Naive thymus-derived CD4-positive, alpha-beta T cell (primary cell): ENCODE measurements around the gene SGMS1. TPM values are rescaled to one million over a fixed set of nuclear protein-coding genes. Genes with fewer than 3 reads are reported as not detected.

Experiments
- ATAC-seq: fragments of 150-1000 bp; cut with Tn5 transposase; 2 replicates; pipeline ENCODE4 v1.10.0; 2021; ENCODE audit warnings: mild to moderate bottlenecking, moderate library complexity
- CTCF ChIA-PET: fragments of 350-600 bp; sonication (Branson Sonifier 250); formaldehyde crosslinking; loops from one replicate; lab custom pipeline; 2021; ENCODE audit warnings: antibody characterized with exemption; lab: Charles Lee
- POLR2A ChIA-PET: fragments of 350-600 bp; sonication (Branson Sonifier 250); formaldehyde crosslinking; loops from one replicate; lab custom pipeline; 2021; ENCODE audit warnings: antibody characterized with exemption, inconsistent platforms; lab: Charles Lee
- DNase-seq, 9 donors: peaks; one replicate each; pipeline versions ENCODE4 v3.0.0 to v3.0.0-alpha.2; 2020 to 2022; ENCODE audit warnings: mixed read lengths in 1 of 9
- H3K27ac ChIP-seq: one replicate; pipeline ENCODE4 v1.7.0; 2013; ENCODE audit warnings: mild to moderate bottlenecking, low read depth, low read length, moderate library complexity
- H3K27me3 ChIP-seq, 2 donors: one replicate each; pipeline ENCODE4 v1.7.0; 2013; ENCODE audit warnings: low read length in 2 of 2, mild to moderate bottlenecking in 2 of 2, moderate library complexity in 2 of 2; ENCODE audit not compliant: control insufficient read depth in 2 of 2, insufficient read depth in 2 of 2
- H3K36me3 ChIP-seq, 3 experiments: 1 replicate in 2 of 3; 2 replicates in 1 of 3; pipeline ENCODE4 v1.7.0; 2013; ENCODE audit warnings: low read length in 3 of 3, mild to moderate bottlenecking in 3 of 3, moderate library complexity in 1 of 3; ENCODE audit not compliant: insufficient read depth in 3 of 3, control insufficient read depth in 2 of 3
- H3K4me1 ChIP-seq, 2 donors: one replicate each; pipeline ENCODE4 v1.7.0; 2013; ENCODE audit warnings: low read length in 2 of 2, mild to moderate bottlenecking in 2 of 2, moderate library complexity in 1 of 2; ENCODE audit not compliant: control insufficient read depth in 2 of 2, insufficient read depth in 2 of 2
- H3K4me3 ChIP-seq: 2 replicates; pipeline ENCODE4 v1.7.0; 2013; ENCODE audit warnings: mild to moderate bottlenecking, low read length
- H3K9me3 ChIP-seq, 3 experiments: 1 replicate in 2 of 3; 2 replicates in 1 of 3; pipeline ENCODE4 v1.7.0; 2013; ENCODE audit warnings: low read length in 3 of 3; ENCODE audit not compliant: control insufficient read depth in 2 of 3
- H3K27ac Mint-ChIP-seq, 9 donors: one replicate each; pipeline ENCODE4 v1.8.0; 2020 to 2022; ENCODE audit warnings: mixed read lengths in 9 of 9, mild to moderate bottlenecking in 8 of 9, moderate library complexity in 5 of 9, inconsistent platforms in 2 of 9
- H3K27me3 Mint-ChIP-seq, 5 donors: one replicate each; pipeline ENCODE4 v1.8.0; 2021 to 2022; ENCODE audit warnings: mixed read lengths in 5 of 5, mild to moderate bottlenecking in 1 of 5
- H3K36me3 Mint-ChIP-seq, 5 donors: one replicate each; pipeline ENCODE4 v1.8.0; 2020 to 2022; ENCODE audit warnings: mixed read lengths in 5 of 5, mild to moderate bottlenecking in 3 of 5, inconsistent platforms in 1 of 5
- H3K4me1 Mint-ChIP-seq, 7 donors: one replicate each; pipeline ENCODE4 v1.8.0; 2020 to 2022; ENCODE audit warnings: mixed read lengths in 7 of 7, mild to moderate bottlenecking in 3 of 7, inconsistent platforms in 1 of 7
- H3K4me3 Mint-ChIP-seq, 10 donors: one replicate each; pipeline ENCODE4 v1.8.0; 2020 to 2022; ENCODE audit warnings: mild to moderate bottlenecking in 10 of 10, mixed read lengths in 10 of 10, moderate library complexity in 6 of 10, inconsistent platforms in 2 of 10
- H3K9me3 Mint-ChIP-seq, 11 donors: one replicate each; pipeline ENCODE4 v1.8.0; 2020 to 2022; ENCODE audit warnings: mixed read lengths in 11 of 11, mild to moderate bottlenecking in 4 of 11, inconsistent platforms in 1 of 11, moderate library complexity in 1 of 11
- intact Hi-C, 2 donors: fragments of 100-400 bp; cut with micrococcal nuclease; formaldehyde crosslinking; loops; one replicate each; pipeline ENCODE4 v1.15.1; 2023
- polyA plus RNA-seq, 2 donors: library from polyadenylated mRNA; unstranded; fragments of 300-500 nt; fragmentation: Illumina TruSeq; gene quantifications; one replicate each; pipeline ENCODE4 v1.2.3, GENCODE V29; 2021
- total RNA-seq, 6 experiments: library from RNA in 5 of 6; stranded (reverse) in 5 of 6; gene quantifications; 1 replicate in 5 of 6; 2 replicates in 1 of 6; pipeline ENCODE4 v1.2.3 and lab custom pipeline; 2021 to 2026

Gene SGMS1
- total and polyA plus RNA-seq, 7 experiments from 2014 or later: 11.5 to 45.7 (median 29.4) TPM

- no peaks in the 10 kb centered on the region for H3K9me3 ChIP-seq
- peak overlapping the region in 6 of 10 donors; percentile 20 to 83 (median 42) for H3K4me3 Mint-ChIP-seq
- H3K36me3 Mint-ChIP-seq: peaks cover 0 to 42% (median 28%) of the 10 kb centered on the region in 5 donors
- peaks cover 0 to 10% (median 0%) of the 10 kb centered on the region in 3 experiments for H3K36me3 ChIP-seq
- ChIA-PET POLR2A (no interaction called here), CTCF (interaction anchor here (1.0 kb wide), 1 partner anchor 9 kb away, joined by 4 read pairs; no protein-coding TSS in a partner anchor)
- H3K4me3 ChIP-seq: no peak overlapping the region
- ATAC-seq: peak; percentile 39
- H3K27me3 Mint-ChIP-seq: no peaks in the 10 kb centered on the region
- peaks cover 10 to 63% (median 55%) of the 10 kb centered on the region in 7 donors for H3K4me1 Mint-ChIP-seq
- no peaks in the 10 kb centered on the region for H3K9me3 Mint-ChIP-seq
- H3K27ac ChIP-seq: no peak overlapping the region
- DNase-seq: peak in 2 of 9 donors; percentile 13 to 32
- H3K27ac Mint-ChIP-seq: peak overlapping the region in 6 of 9 donors; percentile 2 to 90 (median 54)
- intact Hi-C loops: no loop called here
- no peaks in the 10 kb centered on the region for H3K27me3 ChIP-seq
- H3K4me1 ChIP-seq: no peaks in the 10 kb centered on the region
Measured at GRCh38 chr10:50522908-50523307, 100.8 kb downstream of the SGMS1 start.

GRCh38 chr10:50520115-50520514, 103.6 kb downstream of the SGMS1 start:
- no peak for DNase-seq
- no peaks in the 10 kb centered on the region for H3K9me3 ChIP-seq
- H3K27ac Mint-ChIP-seq: no peak overlapping the region
- H3K27me3 ChIP-seq: no peaks in the 10 kb centered on the region
- no peak overlapping the region for H3K4me3 ChIP-seq
- H3K36me3 Mint-ChIP-seq: peaks cover 9 to 40% (median 19%) of the 10 kb centered on the region in 5 donors
- no peaks in the 10 kb centered on the region for H3K9me3 Mint-ChIP-seq
- no peaks in the 10 kb centered on the region for H3K27me3 Mint-ChIP-seq
- no peak overlapping the region for H3K27ac ChIP-seq
- intact Hi-C loops: no loop called here
- H3K4me1 ChIP-seq: no peaks in the 10 kb centered on the region
- ChIA-PET POLR2A (interaction anchor here (0.7 kb wide), 1 partner anchor 289 kb away, joined by 4 read pairs; no protein-coding TSS in a partner anchor), CTCF (no interaction called here)
- peaks cover 0 to 10% (median 0%) of the 10 kb centered on the region in 3 experiments for H3K36me3 ChIP-seq
- H3K4me3 Mint-ChIP-seq: no peak overlapping the region
- ATAC-seq: no peak
- peaks cover 9 to 77% (median 61%) of the 10 kb centered on the region in 7 donors for H3K4me1 Mint-ChIP-seq

- H3K36me3 Mint-ChIP-seq: peaks cover 9 to 42% (median 19%) of the 10 kb centered on the region in 5 donors
- H3K27me3 Mint-ChIP-seq: no peaks in the 10 kb centered on the region
- Histone ChIP-seq H3K4me1 (peaks cover 8 to 10% of the 10 kb centered on the region in 2 donors), H3K4me3 (no peak overlapping the region), H3K27ac (no peak overlapping the region), H3K27me3 (no peaks in the 10 kb centered on the region), H3K9me3 (no peaks in the 10 kb centered on the region), H3K36me3 (peaks cover 0 to 10% (median 0%) of the 10 kb centered on the region in 3 experiments)
- H3K9me3 Mint-ChIP-seq: no peaks in the 10 kb centered on the region
- ChIA-PET POLR2A (no interaction called here), CTCF (no interaction called here)
- H3K4me1 Mint-ChIP-seq: peaks cover 7 to 77% (median 60%) of the 10 kb centered on the region in 7 donors
- ATAC-seq: no peak
- no peak overlapping the region for H3K4me3 Mint-ChIP-seq
- intact Hi-C loops: no loop called here
- H3K27ac Mint-ChIP-seq: peak overlapping the region in 3 of 9 donors; percentile 4 to 50 (median 12)
- no peak for DNase-seq
Measured at GRCh38 chr10:50517626-50518025, 106.1 kb downstream of the SGMS1 start.

GRCh38 chr10:50516171-50516570, 107.6 kb downstream of the SGMS1 start:
- Mint-ChIP-seq H3K27me3 (no peaks in the 10 kb centered on the region), H3K4me1 (peaks cover 16 to 79% (median 67%) of the 10 kb centered on the region in 7 donors), H3K9me3 (no peaks in the 10 kb centered on the region), H3K36me3 (peaks cover 9 to 42% (median 25%) of the 10 kb centered on the region in 5 donors), H3K27ac (peak overlapping the region in 2 of 9 donors; percentile 4 to 12), H3K4me3 (no peak overlapping the region)
- H3K4me3 ChIP-seq: no peak overlapping the region
- no peak overlapping the region for H3K27ac ChIP-seq
- no peaks in the 10 kb centered on the region for H3K9me3 ChIP-seq
- CTCF ChIA-PET: interaction anchor here (0.9 kb wide), 1 partner anchor 29 kb away, joined by 3 read pairs; no protein-coding TSS in a partner anchor
- no peaks in the 10 kb centered on the region for H3K27me3 ChIP-seq
- H3K36me3 ChIP-seq: peaks cover 0 to 10% (median 0%) of the 10 kb centered on the region in 3 experiments
- POLR2A ChIA-PET: interaction anchor here (0.7 kb wide), 1 partner anchor 20 kb away, joined by 3 read pairs; no protein-coding TSS in a partner anchor
- H3K4me1 ChIP-seq: peaks cover 9 to 25% of the 10 kb centered on the region in 2 donors
- intact Hi-C loops: no loop called here
- ATAC-seq (no peak), DNase-seq (no peak)

- Histone ChIP-seq H3K4me3 (no peak overlapping the region), H3K9me3 (no peaks in the 10 kb centered on the region), H3K36me3 (peaks cover 0 to 10% (median 0%) of the 10 kb centered on the region in 3 experiments), H3K27ac (no peak overlapping the region), H3K4me1 (peaks cover 9 to 32% of the 10 kb centered on the region in 2 donors), H3K27me3 (no peaks in the 10 kb centered on the region)
- DNase-seq (no peak), ATAC-seq (no peak)
- Mint-ChIP-seq H3K27me3 (no peaks in the 10 kb centered on the region), H3K27ac (peak overlapping the region in 3 of 9 donors; percentile 12 to 55 (median 18)), H3K4me1 (peaks cover 17 to 86% (median 74%) of the 10 kb centered on the region in 7 donors), H3K36me3 (peaks cover 9 to 42% (median 25%) of the 10 kb centered on the region in 5 donors), H3K9me3 (no peaks in the 10 kb centered on the region), H3K4me3 (no peak overlapping the region)
- intact Hi-C loops: no loop called here
- CTCF ChIA-PET: interaction anchor here (0.9 kb wide), 1 partner anchor 28 kb away, joined by 3 read pairs; no protein-coding TSS in a partner anchor
- POLR2A ChIA-PET: no interaction called here
Measured at GRCh38 chr10:50515420-50515819, 108.3 kb downstream of the SGMS1 start.

GRCh38 chr10:50514995-50515394, 108.8 kb downstream of the SGMS1 start:
- intact Hi-C loops: loop anchor here in 1 of 2 donors (5.0 kb wide), 2 partner anchors 98 to 122 kb away; no protein-coding TSS in a partner anchor
- H3K27ac Mint-ChIP-seq: peak overlapping the region in 4 of 9 donors; percentile 5 to 67 (median 24)
- Histone ChIP-seq H3K4me3 (no peak overlapping the region), H3K36me3 (peaks cover 0 to 10% (median 0%) of the 10 kb centered on the region in 3 experiments), H3K9me3 (no peaks in the 10 kb centered on the region), H3K27me3 (no peaks in the 10 kb centered on the region), H3K4me1 (peaks cover 9 to 33% of the 10 kb centered on the region in 2 donors), H3K27ac (no peak overlapping the region)
- peaks cover 9 to 43% (median 25%) of the 10 kb centered on the region in 5 donors for H3K36me3 Mint-ChIP-seq
- H3K4me3 Mint-ChIP-seq: peak overlapping the region in 1 of 10 donors; percentile 18
- CTCF ChIA-PET: interaction anchor here (0.6 kb wide), 1 partner anchor 238 kb away, joined by 4 read pairs; no protein-coding TSS in a partner anchor
- no peaks in the 10 kb centered on the region for H3K27me3 Mint-ChIP-seq
- H3K9me3 Mint-ChIP-seq: no peaks in the 10 kb centered on the region
- POLR2A ChIA-PET: no interaction called here
- H3K4me1 Mint-ChIP-seq: peaks cover 18 to 88% (median 77%) of the 10 kb centered on the region in 7 donors
- no peak for ATAC-seq
- no peak for DNase-seq
